Neutrophil (primary cell): ENCODE results near the gene PKHD1.
"Not testable (repeated sequence)": the region's sequence is repeated elsewhere in the genome, so short reads cannot be mapped to it uniquely, and the experiment has no call there.

ENCODE experiments used
- H3K27ac ChIP-seq: fragments of 200-600 bp; sonication (generic); 2 replicates; pipeline ENCODE4 v1.5.1; 2016; ENCODE audit warnings: mild to moderate bottlenecking, moderate library complexity
- H3K27me3 ChIP-seq: fragments of 200-600 bp; sonication (generic); 2 replicates; pipeline ENCODE4 v1.6.0; 2016; ENCODE audit warnings: mild to moderate bottlenecking
- H3K36me3 ChIP-seq: fragments of 200-600 bp; sonication (generic); 2 replicates; pipeline ENCODE4 v1.5.1; 2017
- H3K4me1 ChIP-seq, 2 experiments: fragments of 200-600 bp in 1 of 2; sonication (generic) in 1 of 2; 1 replicate in 1 of 2; 2 replicates in 1 of 2; pipeline versions ENCODE4 v1.5.1 to v1.6.1; 2013 to 2016; ENCODE audit warnings: low read depth in 1 of 2, low read length in 1 of 2, mild to moderate bottlenecking in 1 of 2, moderate library complexity in 1 of 2; ENCODE audit not compliant: control insufficient read depth in 1 of 2, insufficient read depth in 1 of 2
- H3K4me3 ChIP-seq, 2 experiments: fragments of 200-600 bp in 1 of 2; sonication (generic) in 1 of 2; 1 replicate in 1 of 2; 2 replicates in 1 of 2; pipeline ENCODE4 v1.5.1; 2013 to 2016; ENCODE audit warnings: low read depth in 1 of 2, low read length in 1 of 2, mild to moderate bottlenecking in 1 of 2, moderate library complexity in 1 of 2
- H3K9me3 ChIP-seq: fragments of 200-600 bp; sonication (generic); 2 replicates; pipeline ENCODE4 v1.5.1; 2016
- TF ChIP-seq, protein P1 (sequence below): fragments of 200-600 bp; sonication (generic); IDR thresholded peaks from 2 replicates; pipeline ENCODE4 v1.5.1; 2016; ENCODE audit warnings: antibody characterized with exemption

PKHD1 gene

DNA sequence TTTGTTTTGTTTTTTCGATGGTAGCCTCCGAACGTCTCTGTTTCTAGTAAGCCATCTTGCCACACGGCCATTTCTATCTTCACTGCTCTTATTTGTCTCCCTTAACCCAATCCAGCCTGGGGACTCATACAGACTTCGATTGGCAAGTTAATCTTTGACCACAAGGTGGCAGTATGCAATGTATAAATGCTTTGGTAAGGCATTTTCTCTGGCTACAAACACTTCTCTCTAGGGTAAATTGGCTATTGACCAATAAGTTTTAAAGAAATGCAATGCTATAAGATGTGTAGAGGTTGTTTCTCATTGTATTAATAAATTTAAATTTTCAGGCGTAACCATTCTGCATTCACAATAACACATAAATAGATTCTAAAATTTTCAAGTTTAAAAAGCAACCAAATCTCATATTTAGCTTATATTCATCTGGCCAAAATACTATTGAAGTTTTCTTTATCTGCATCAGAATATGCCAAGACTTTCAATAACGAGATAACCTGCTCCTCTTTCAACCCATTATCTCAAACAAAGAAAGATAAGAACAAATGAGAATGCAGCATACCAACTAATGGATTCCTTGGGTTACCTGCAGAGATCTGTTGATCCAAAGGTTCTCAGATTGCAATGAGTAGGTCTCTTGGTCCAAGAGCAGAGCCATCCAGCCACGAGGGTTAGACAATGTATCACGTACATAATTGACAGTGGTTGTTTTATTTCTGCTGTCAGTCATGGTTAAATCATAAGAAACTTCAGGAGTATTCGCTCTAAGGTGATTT lies 231.9 kb downstream of the PKHD1 start:
- H3K27me3 ChIP-seq = no peaks in the 10 kb centered on the region

DNA sequence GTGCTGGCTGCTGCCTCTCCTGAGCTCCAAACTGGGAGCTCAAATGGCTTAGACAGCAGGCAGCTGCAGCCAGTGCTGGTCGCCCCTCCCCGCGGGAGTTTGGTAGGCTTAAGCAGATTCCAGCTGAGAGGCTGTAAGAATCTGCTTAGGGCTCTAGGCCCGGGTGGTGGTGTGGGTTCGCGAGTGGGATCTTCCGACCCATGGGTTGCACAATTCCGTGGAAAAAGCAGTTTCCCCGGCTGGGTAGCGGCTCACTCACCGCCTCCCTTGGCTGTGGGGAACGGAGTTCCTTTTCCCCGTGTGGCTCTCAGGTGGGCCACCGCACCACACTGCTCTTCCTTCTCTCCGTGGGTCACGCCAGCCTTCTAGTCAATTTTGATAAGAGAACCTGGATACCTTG lies 232.5 kb downstream of the PKHD1 start:
- H3K27me3 ChIP-seq = no peaks in the 10 kb centered on the region
- H3K27ac ChIP-seq = no peak overlapping the region
- TF ChIP-seq, protein P1, sequence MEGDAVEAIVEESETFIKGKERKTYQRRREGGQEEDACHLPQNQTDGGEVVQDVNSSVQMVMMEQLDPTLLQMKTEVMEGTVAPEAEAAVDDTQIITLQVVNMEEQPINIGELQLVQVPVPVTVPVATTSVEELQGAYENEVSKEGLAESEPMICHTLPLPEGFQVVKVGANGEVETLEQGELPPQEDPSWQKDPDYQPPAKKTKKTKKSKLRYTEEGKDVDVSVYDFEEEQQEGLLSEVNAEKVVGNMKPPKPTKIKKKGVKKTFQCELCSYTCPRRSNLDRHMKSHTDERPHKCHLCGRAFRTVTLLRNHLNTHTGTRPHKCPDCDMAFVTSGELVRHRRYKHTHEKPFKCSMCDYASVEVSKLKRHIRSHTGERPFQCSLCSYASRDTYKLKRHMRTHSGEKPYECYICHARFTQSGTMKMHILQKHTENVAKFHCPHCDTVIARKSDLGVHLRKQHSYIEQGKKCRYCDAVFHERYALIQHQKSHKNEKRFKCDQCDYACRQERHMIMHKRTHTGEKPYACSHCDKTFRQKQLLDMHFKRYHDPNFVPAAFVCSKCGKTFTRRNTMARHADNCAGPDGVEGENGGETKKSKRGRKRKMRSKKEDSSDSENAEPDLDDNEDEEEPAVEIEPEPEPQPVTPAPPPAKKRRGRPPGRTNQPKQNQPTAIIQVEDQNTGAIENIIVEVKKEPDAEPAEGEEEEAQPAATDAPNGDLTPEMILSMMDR = no peak
- no peak overlapping the region for H3K4me3 ChIP-seq
- no peaks in the 10 kb centered on the region for H3K4me1 ChIP-seq
- H3K36me3 ChIP-seq = no peaks in the 10 kb centered on the region
- H3K9me3 ChIP-seq = no peaks in the 10 kb centered on the region

More for the DNA sequence above, 231.9 kb downstream of the PKHD1 start:
- H3K4me3 ChIP-seq = no peak overlapping the region
- no peak overlapping the region for H3K27ac ChIP-seq
- H3K9me3 ChIP-seq = no peaks in the 10 kb centered on the region
- no peaks in the 10 kb centered on the region for H3K36me3 ChIP-seq
- TF ChIP-seq, protein P1 = no peak
- H3K4me1 ChIP-seq = no peaks in the 10 kb centered on the region

DNA sequence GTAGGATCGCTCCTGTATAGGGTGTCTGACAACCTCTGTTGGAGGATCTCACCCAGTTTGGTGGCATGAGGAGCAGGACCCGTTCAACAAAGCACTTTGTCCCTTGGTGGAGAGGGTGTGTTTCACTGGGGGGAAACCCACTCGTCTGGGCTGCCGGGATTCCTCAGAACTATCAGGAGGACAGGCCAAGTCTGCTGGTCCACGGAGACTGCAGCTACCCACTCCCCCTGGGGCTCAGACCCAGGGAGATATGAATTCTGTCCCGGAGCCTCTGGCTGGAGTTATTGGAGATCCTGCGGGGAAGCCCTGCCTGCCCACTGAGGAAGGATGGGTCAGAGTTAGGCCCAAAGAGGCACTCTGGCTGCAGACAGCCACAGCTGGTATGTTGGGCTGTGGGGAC lies 233.1 kb downstream of the PKHD1 start:
- Histone ChIP-seq H3K4me1 (no peaks in the 10 kb centered on the region), H3K36me3 (no peaks in the 10 kb centered on the region), H3K27me3 (no peaks in the 10 kb centered on the region), H3K27ac (no peak overlapping the region), H3K4me3 (no peak overlapping the region), H3K9me3 (no peaks in the 10 kb centered on the region)
- TF ChIP-seq, protein P1 = no peak

DNA sequence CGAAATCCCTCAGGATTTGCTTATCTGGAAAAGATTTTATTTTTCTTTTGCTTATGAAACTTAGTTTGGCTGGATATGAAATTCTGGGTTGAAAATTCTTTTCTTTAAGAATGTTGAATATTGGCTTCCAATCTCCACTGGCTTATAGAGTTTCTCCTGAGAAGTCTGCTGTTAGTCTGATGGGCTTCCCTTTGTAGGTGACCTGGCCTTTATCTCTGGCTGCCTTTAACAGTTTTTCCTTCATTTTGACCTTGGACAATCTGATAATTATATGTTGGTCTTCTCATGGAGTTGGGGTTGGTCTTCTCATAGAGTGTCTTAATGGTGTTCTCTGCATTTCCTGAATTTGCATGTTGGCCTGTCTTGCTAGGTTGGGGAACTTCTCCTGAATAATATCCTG lies 234.3 kb downstream of the PKHD1 start:
- H3K9me3 ChIP-seq, H3K4me3 ChIP-seq, H3K27ac ChIP-seq, H3K4me1 ChIP-seq, H3K27me3 ChIP-seq, H3K36me3 ChIP-seq: not testable (repeated sequence)

DNA sequence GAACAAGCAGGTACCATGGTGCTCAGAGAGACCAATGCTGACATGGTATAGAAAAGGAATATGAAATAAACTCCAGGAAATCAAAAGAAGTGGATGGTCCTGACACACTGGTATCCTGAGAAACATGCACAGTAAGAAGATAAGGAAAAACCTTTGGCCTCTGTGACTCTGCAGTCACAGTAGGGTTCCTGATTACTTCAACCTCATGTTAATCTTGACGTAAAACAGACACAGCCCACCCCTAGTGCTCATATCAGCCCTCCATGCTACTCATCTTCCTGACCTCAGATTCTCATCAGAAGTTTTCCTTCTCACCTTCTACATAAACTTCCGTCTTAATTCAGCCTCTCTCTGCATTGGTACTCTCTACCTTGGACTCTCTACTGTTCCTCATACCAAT lies 240.9 kb downstream of the PKHD1 start:
- Histone ChIP-seq H3K27me3 (no peaks in the 10 kb centered on the region), H3K36me3 (no peaks in the 10 kb centered on the region), H3K4me3 (no peak overlapping the region), H3K9me3 (no peaks in the 10 kb centered on the region), H3K4me1 (no peaks in the 10 kb centered on the region), H3K27ac (no peak overlapping the region)
- TF ChIP-seq, protein P1 = no peak

DNA sequence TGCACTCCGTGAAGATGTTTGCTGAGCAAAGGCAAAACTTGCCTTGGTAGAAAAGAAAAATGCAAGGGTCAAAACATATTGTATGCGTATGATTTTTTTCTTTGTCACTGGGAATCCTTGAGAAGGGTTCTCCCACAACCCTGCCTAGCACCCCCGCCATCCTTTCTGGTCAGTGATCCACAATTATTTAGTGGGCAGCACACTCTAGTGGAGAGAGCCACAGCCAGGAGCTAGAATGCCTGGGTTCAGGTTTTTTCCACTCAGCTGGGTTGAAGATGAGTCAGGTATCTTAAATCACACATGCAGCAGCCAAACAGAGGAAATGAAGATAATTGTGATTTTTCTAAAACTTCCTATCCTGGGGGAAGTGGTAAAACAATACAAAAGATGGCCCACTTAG lies 243.1 kb downstream of the PKHD1 start:
- Histone ChIP-seq H3K4me3 (no peak overlapping the region), H3K27me3 (no peaks in the 10 kb centered on the region), H3K27ac (no peak overlapping the region), H3K36me3 (no peaks in the 10 kb centered on the region), H3K4me1 (no peaks in the 10 kb centered on the region), H3K9me3 (no peaks in the 10 kb centered on the region)
- TF ChIP-seq, protein P1 = no peak
